AG04450 (cell line): Measurements from ENCODE around the gene TRAPPC12. TPM values are rescaled to one million over a fixed set of nuclear protein-coding genes. Genes with fewer than 3 reads are reported as not detected.
A peak's percentile ranks its signal among the peaks of the same experiment; 100 is the strongest.

Experiments
- CTCF ChIA-PET: fragments of 300-600, 350-600 bp; formaldehyde crosslinking; extraction: SDS; loops from one replicate; lab custom pipeline; 2022; ENCODE audit warnings: antibody characterized with exemption, inconsistent platforms; lab: Charles Lee
- POLR2A ChIA-PET: fragments of 350-600 bp; formaldehyde crosslinking; extraction: SDS; loops from one replicate; lab custom pipeline; 2021; ENCODE audit warnings: antibody characterized with exemption, inconsistent platforms; lab: Yijun Ruan, JAX
- DNase-seq: peaks from one replicate; pipeline ENCODE4 v3.0.0-alpha.2; 2011; ENCODE audit warnings: low read depth, low spot score
- H3K27ac ChIP-seq: one replicate; pipeline ENCODE4 v1.5.1; 2012; ENCODE audit warnings: low read depth, low read length, control low read depth
- H3K27me3 ChIP-seq: one replicate; pipeline ENCODE4 v1.6.0; 2012; ENCODE audit warnings: low read length; ENCODE audit not compliant: control insufficient read depth, insufficient read depth
- H3K4me3 ChIP-seq: 2 replicates; pipeline ENCODE4 v1.5.1; 2011; ENCODE audit warnings: mild to moderate bottlenecking, low read depth, low read length, control low read depth
- H3K9me3 ChIP-seq: 2 replicates; pipeline ENCODE4 v1.5.1; 2012; ENCODE audit warnings: low read length; ENCODE audit not compliant: control insufficient read depth, insufficient read depth
- polyA minus RNA-seq: library from RNA; depleted of rRNA, polyadenylated mRNA; stranded (reverse); fragments of >200 nt; gene quantifications from 2 replicates; pipeline ENCODE4 v1.2.3, GENCODE V29; 2011; rRNA and poly(A)+ RNA removed
- polyA plus RNA-seq: library from polyadenylated mRNA; depleted of rRNA; stranded (reverse); fragments of >200 nt; gene quantifications from 2 replicates; pipeline ENCODE4 v1.2.3, GENCODE V29; 2011; rRNA removed
- TF ChIP-seq, protein P1 (sequence below): IDR thresholded peaks from 2 replicates; pipeline ENCODE4 v1.5.1; 2011; ENCODE audit warnings: low read depth, low read length, control low read depth, inconsistent platforms

The TRAPPC12 gene
- polyA plus RNA-seq (41.7 and 56.0 TPM in 2 replicates), polyA minus RNA-seq (70.8 and 94.8 TPM in 2 replicates)

DNA sequence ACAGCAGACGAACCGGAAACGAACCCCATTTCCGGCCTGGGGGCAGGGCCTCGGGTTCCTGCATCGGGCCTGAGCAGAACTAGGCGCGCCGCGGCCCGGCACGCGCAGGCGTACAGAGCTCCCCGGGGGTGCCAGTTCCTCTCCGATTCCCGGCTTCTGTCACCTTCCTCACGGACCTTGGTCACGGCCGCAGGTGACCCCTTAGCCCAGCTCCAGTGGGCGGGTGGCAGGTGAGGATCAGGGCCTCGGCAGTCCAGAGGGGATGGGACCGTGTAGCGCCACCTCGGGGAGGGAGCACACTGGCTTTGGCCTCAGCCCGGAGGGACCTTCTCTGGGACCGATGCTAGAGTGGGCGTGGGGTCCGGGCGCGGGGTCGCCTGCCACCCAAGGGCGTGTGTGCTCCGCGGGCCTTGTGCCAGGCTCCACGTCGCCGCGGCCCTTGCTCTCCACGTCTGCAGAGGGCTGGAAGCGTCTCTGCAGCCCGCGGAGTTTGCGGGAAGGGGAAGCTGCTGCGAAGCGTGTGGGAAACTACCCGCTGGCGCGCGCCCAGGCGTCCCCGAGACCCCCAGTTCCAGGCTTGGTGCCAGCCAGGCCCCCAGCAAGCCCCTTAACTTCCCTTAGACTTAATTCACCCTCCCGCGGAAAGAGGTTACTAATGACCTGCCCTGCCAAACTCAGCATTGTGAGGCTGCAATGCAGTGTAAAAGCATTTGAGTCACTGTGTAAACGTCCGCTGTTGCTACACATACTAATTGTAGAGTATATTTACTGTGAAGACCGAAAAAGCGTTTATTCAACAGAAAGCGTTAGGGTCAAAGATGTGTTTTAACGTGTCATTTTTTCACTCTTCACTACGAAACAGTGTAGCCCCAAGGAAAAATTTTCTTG is at the start of gene TRAPPC12:
TRAPPC12 (plus strand) TSS at position 48 of the 888 bp plus-strand sequence. CDS start 7,930 bp downstream, outside the sequence.
- TF ChIP-seq, protein P1, sequence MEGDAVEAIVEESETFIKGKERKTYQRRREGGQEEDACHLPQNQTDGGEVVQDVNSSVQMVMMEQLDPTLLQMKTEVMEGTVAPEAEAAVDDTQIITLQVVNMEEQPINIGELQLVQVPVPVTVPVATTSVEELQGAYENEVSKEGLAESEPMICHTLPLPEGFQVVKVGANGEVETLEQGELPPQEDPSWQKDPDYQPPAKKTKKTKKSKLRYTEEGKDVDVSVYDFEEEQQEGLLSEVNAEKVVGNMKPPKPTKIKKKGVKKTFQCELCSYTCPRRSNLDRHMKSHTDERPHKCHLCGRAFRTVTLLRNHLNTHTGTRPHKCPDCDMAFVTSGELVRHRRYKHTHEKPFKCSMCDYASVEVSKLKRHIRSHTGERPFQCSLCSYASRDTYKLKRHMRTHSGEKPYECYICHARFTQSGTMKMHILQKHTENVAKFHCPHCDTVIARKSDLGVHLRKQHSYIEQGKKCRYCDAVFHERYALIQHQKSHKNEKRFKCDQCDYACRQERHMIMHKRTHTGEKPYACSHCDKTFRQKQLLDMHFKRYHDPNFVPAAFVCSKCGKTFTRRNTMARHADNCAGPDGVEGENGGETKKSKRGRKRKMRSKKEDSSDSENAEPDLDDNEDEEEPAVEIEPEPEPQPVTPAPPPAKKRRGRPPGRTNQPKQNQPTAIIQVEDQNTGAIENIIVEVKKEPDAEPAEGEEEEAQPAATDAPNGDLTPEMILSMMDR: peak; percentile 54
- peak within 1 kb of the TSS; percentile 88 for H3K27ac ChIP-seq
- POLR2A ChIA-PET: interaction anchor here (0.6 kb wide), 1 partner anchor 178 kb away, joined by 3 read pairs; the partner anchor contains the start of gene RNASEH1
- H3K4me3 ChIP-seq: peak within 1 kb of the TSS; percentile 99
- no peaks in the 10 kb centered on the region for H3K27me3 ChIP-seq
- CTCF ChIA-PET: interaction anchor here (0.6 to 3.6 kb wide), 2 partner anchors 44 to 213 kb away, joined by 3 to 13 read pairs; no protein-coding TSS in a partner anchor
- DNase-seq: peak; percentile 55
- peaks cover 13% of the 10 kb centered on the region; the same call in 1 of the 2 replicates for H3K9me3 ChIP-seq

DNA sequence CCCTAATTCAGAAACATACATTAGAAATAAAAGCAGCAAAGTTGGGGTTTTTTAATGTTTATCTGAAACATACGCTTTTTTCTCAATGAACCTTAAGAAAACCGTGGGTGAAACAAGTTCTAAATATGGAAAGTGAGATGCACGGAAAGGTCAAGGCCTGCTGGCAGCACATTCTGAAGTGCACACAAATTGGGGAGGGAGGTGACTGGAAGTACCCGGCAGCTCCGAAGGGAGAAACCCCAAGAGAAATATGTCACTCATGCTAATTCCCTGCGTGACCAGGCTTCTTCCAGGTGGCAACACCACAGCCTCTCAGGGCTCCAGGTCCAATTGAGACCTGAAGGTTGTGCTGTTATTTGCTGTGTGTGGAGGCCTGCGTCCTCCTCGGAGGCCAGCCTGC is 47.4 kb upstream of the TRAPPC12 start:
- no peaks in the 10 kb centered on the region for H3K27me3 ChIP-seq
- no peak for DNase-seq
- ChIA-PET POLR2A (no interaction called here), CTCF (no interaction called here)
- H3K4me3 ChIP-seq: no peak overlapping the region
- TF ChIP-seq, protein P1: no peak
- no peak overlapping the region for H3K27ac ChIP-seq
- H3K9me3 ChIP-seq: no peaks in the 10 kb centered on the region

DNA sequence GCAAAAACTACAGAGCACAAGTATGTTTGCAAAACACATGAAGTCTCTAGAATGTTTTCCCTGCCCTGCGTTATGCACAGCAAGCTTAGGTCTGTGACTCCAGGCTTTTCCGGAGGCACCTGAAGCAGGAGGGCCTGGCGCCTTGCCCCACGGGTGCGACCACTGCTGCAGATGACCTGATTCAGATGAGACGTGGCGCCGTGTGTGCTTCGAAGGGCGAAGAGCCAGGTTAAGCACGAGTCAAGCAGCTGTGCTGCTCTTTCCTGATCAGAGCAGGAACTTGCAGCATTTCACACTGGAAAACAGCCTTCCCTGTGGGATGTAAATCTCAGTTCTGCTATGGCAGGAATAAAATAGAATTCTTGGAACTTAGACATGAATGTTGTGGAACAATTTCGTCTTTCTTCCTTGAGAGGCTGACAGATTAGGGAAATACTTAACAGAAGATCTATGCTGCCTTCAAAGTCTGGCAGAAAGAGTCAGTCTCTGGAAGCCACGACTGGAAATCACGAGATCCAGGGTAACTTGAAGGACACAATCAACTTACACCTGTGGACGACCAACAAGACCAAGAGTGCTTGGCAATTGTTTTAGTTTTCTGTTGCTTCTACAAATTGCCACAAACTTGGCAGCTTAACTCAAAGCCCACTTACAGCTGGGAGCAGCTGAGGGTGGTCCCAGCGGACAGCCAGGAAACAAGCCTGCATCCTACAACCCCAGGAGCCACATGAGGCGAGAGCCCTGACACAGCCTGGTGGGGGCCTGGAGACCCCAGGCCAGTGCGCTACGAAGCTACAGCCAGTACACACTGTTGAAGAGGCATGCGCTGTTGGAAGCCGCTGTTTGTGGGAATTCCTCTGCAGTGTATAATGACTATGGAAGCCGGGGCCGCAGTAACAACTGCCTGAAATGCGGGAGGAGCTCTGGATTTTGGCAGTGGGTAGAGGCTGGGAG is 44.8 kb upstream of the TRAPPC12 start:
- H3K9me3 ChIP-seq: no peaks in the 10 kb centered on the region
- no peak for DNase-seq
- no peaks in the 10 kb centered on the region for H3K27me3 ChIP-seq
- no peak overlapping the region for H3K27ac ChIP-seq
- H3K4me3 ChIP-seq: no peak overlapping the region
- TF ChIP-seq, protein P1: no peak
- ChIA-PET POLR2A (no interaction called here), CTCF (no interaction called here)

DNA sequence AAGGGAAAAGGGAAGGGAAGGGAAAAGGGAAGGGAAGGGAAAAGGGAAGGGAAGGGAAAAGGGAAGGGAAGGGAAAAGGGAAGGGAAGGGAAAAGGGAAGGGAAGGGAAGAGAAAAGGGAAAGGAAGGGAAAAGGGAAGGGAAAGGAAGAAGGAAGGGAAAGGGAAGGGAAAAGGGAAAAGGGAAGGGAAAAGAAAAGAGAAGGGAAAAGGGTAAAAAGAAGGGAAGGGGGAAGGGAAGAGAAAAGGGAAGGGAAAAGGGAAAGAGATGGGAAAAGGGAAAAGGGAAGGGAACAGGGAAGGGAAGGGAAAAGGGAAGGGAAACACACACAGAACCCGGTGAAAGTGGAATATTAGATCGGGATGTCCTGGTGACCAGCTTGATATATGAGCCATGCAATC is 42.6 kb upstream of the TRAPPC12 start:
- no peak overlapping the region for H3K4me3 ChIP-seq
- ChIA-PET CTCF (no interaction called here), POLR2A (no interaction called here)
- H3K9me3 ChIP-seq: no peaks in the 10 kb centered on the region
- DNase-seq: no peak
- TF ChIP-seq, protein P1: no peak
- H3K27ac ChIP-seq: no peak overlapping the region
- H3K27me3 ChIP-seq: no peaks in the 10 kb centered on the region
